NCI-H1092 (cell line): ENCODE measurements around the gene FMO1.
"Not testable (repeated sequence)": the region's sequence is repeated elsewhere in the genome, so short reads cannot be mapped to it uniquely, and the experiment has no call there.

ENCODE experiments used
- DNase-seq: peaks from one replicate; lab custom pipeline; 2025; lab: John Stamatoyannopoulos, UW

FMO1 gene

GRCh38 chr1:171280599-171280998, 32.3 kb downstream of the FMO1 start:
- DNase-seq, result no peak

GRCh38 chr1:171286032-171286705, 37.9 kb downstream of the FMO1 start:
- DNase-seq, result no peak

- DNase-seq, result no peak
Measured at GRCh38 chr1:171290621-171291020, 42.3 kb downstream of the FMO1 start.

- no peak for DNase-seq
Measured at GRCh38 chr1:171292799-171293198, 44.5 kb downstream of the FMO1 start.

GRCh38 chr1:171295383-171295782, 47.1 kb downstream of the FMO1 start:
- not testable (repeated sequence) for DNase-seq

- no peak for DNase-seq
Measured at GRCh38 chr1:171295821-171296220, 47.5 kb downstream of the FMO1 start.

- no peak for DNase-seq
Measured at GRCh38 chr1:171296897-171297296, 48.6 kb downstream of the FMO1 start.

- no peak for DNase-seq
Measured at GRCh38 chr1:171298696-171299095, 50.4 kb downstream of the FMO1 start.

- no peak for DNase-seq
Measured at GRCh38 chr1:171299342-171299741, 51.0 kb downstream of the FMO1 start.

- DNase-seq, result no peak
Measured at GRCh38 chr1:171300401-171300800, 52.1 kb downstream of the FMO1 start.

- DNase-seq, result no peak
Measured at GRCh38 chr1:171310661-171311087, 62.4 kb downstream of the FMO1 start.

- no peak for DNase-seq
Measured at GRCh38 chr1:171311771-171312558, 63.7 kb downstream of the FMO1 start.

GRCh38 chr1:171313319-171313834, 65.1 kb downstream of the FMO1 start:
- no peak for DNase-seq

GRCh38 chr1:171313835-171314320, 65.6 kb downstream of the FMO1 start, which contains the start of gene FMO4:
TSS of gene FMO4 (plus strand) at chr1:171314183. CDS start at chr1:171319826, 5,643 bp downstream.
- peak; percentile 35 for DNase-seq

- no peak for DNase-seq
Measured at GRCh38 chr1:171329251-171329650, 81.0 kb downstream of the FMO1 start.

GRCh38 chr1:171334024-171334640, 85.8 kb downstream of the FMO1 start:
- no peak for DNase-seq
